ENCODE results near the gene FAM13A. TPM values are rescaled to one million over a fixed set of nuclear protein-coding genes. Genes with fewer than 3 reads are reported as not detected.

FAM13A gene
- total RNA-seq, 1 donor from 2014 or later, result 13.2 TPM

DNA sequence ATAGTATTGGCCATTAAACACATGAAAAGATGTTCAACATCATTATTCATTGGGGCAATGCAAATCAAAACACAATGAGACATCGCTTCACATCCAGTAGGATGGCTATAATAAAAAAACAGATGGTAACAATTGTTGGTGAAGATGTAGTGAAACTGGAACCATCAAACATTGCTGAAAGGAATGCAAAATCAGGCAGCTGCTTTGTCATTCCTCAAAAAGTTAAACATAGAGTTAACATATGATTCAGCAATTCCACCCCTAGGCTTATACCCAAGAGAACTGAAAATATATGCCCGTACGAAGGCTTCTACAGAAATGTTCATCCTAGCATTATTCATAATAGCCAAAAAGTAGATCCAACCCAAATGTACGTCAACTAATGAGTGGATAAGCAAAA, 215.3 kb downstream of the FAM13A start:
- TF ChIP-seq CTCF (IDR thresholded peaks at IDR 0.05), result no peak
- no peak overlapping the region for H3K27ac ChIP-seq
- no peaks in the 10 kb centered on the region for H3K9me3 ChIP-seq
- H3K36me3 ChIP-seq, result no peaks in the 10 kb centered on the region
- intact Hi-C loops (cut with DNase I), result no loop called here
- H3K4me1 ChIP-seq, result no peaks in the 10 kb centered on the region
- H3K27me3 ChIP-seq, result no peaks in the 10 kb centered on the region
- no peak overlapping the region for H3K4me3 ChIP-seq
- no peak for DNase-seq (ENCODE audit: low spot score in 2 of 2)

GRCh38 chr4:88836216-88836615, 220.8 kb downstream of the FAM13A start:
- Histone ChIP-seq H3K27me3 (no peaks in the 10 kb centered on the region), H3K4me1 (no peaks in the 10 kb centered on the region), H3K36me3 (no peaks in the 10 kb centered on the region), H3K9me3 (no peaks in the 10 kb centered on the region), H3K4me3 (no peak overlapping the region), H3K27ac (no peak overlapping the region)
- intact Hi-C loops (cut with DNase I), result no loop called here
- no peak for TF ChIP-seq CTCF (IDR thresholded peaks at IDR 0.05)
- DNase-seq (ENCODE audit: low spot score in 2 of 2), result no peak

GRCh38 chr4:88831031-88831430, 226.0 kb downstream of the FAM13A start:
- Histone ChIP-seq H3K4me3 (no peak overlapping the region), H3K4me1 (no peaks in the 10 kb centered on the region), H3K27me3 (no peaks in the 10 kb centered on the region), H3K9me3 (no peaks in the 10 kb centered on the region), H3K27ac (no peak overlapping the region), H3K36me3 (no peaks in the 10 kb centered on the region)
- no peak for DNase-seq (ENCODE audit: low spot score in 2 of 2)
- no peak for TF ChIP-seq CTCF (IDR thresholded peaks at IDR 0.05)
- intact Hi-C loops (cut with DNase I), result no loop called here

DNA sequence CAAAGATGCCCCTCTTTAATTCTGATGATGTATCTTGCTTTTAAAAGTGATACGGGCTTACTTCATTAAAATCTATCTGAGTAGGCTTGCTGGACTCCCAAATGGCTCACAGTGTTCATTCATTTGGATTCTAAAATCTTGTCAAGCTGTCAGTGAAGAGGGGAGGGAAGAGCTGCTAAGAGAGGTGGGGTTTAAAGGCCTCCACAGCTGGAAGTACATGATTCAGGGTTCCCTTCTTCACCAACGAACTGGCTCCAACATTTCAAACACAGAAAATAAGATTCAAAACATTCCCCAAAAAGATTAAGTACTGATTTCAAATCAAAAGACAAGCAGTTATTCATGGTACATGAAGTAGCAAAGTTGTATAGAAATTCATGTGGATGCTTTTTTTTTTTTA, 226.4 kb downstream of the FAM13A start:
- TF ChIP-seq CTCF (IDR thresholded peaks at IDR 0.05), result no peak
- no peaks in the 10 kb centered on the region for H3K36me3 ChIP-seq
- no peaks in the 10 kb centered on the region for H3K9me3 ChIP-seq
- H3K27me3 ChIP-seq, result no peaks in the 10 kb centered on the region
- H3K4me1 ChIP-seq, result no peaks in the 10 kb centered on the region
- no peak overlapping the region for H3K27ac ChIP-seq
- DNase-seq (ENCODE audit: low spot score in 2 of 2), result no peak
- no peak overlapping the region for H3K4me3 ChIP-seq
- intact Hi-C loops (cut with DNase I), result no loop called here

- Histone ChIP-seq H3K4me1 (peaks cover 0 to 2% of the 10 kb centered on the region in 2 donors), H3K27ac (no peak overlapping the region), H3K36me3 (no peaks in the 10 kb centered on the region), H3K4me3 (no peak overlapping the region), H3K27me3 (no peaks in the 10 kb centered on the region), H3K9me3 (no peaks in the 10 kb centered on the region)
- intact Hi-C loops (cut with DNase I), result loop anchor here (5.0 to 10.0 kb wide), 3 partner anchors 107 to 304 kb away; partner anchors contain the start of genes HERC3 and PYURF
- DNase-seq (ENCODE audit: low spot score in 2 of 2), result no peak
- no peak for TF ChIP-seq CTCF (IDR thresholded peaks at IDR 0.05)
These were observed 228.0 kb downstream of the FAM13A start for GRCh38 chr4:88828842-88829571.

Measured in ascending aorta (tissue), 2 donors.